Liver (tissue), 9 donors: Measurements from ENCODE around the gene DIP2B. TPM values are rescaled to one million over a fixed set of nuclear protein-coding genes. Genes with fewer than 3 reads are reported as not detected.

Source experiments
- DNase-seq: peaks from one replicate; pipeline ENCODE4 v3.0.0-alpha.2; 2017; ENCODE audit warnings: low spot score
- H3K27ac ChIP-seq, 2 donors: one replicate each; pipeline ENCODE4 v1.7.0; 2013; ENCODE audit warnings: inconsistent platforms in 2 of 2, low read length in 2 of 2, control low read depth in 1 of 2, low read depth in 1 of 2, mild to moderate bottlenecking in 1 of 2
- H3K27me3 ChIP-seq, 4 donors: one replicate each; pipeline versions ENCODE4 v1.6.1 to v1.7.0; 2013; ENCODE audit warnings: low read length in 3 of 4, inconsistent platforms in 1 of 4, mild to moderate bottlenecking in 1 of 4, moderate library complexity in 1 of 4; ENCODE audit not compliant: control insufficient read depth in 4 of 4, insufficient read depth in 4 of 4
- H3K36me3 ChIP-seq, 4 donors: one replicate each; pipeline versions ENCODE4 v1.6.1 to v1.7.0; 2013; ENCODE audit warnings: low read length in 3 of 4, mild to moderate bottlenecking in 3 of 4, low read depth in 1 of 4, moderate library complexity in 1 of 4; ENCODE audit not compliant: control insufficient read depth in 4 of 4, insufficient read depth in 3 of 4
- H3K4me1 ChIP-seq, 4 donors: one replicate each; pipeline versions ENCODE4 v1.6.1 to v1.7.0; 2013; ENCODE audit warnings: low read length in 3 of 4, mild to moderate bottlenecking in 3 of 4, moderate library complexity in 1 of 4; ENCODE audit not compliant: control insufficient read depth in 4 of 4, insufficient read depth in 4 of 4
- H3K4me3 ChIP-seq, 3 donors: one replicate each; pipeline versions ENCODE4 v1.6.1 to v1.7.0; 2013; ENCODE audit warnings: low read length in 3 of 3, control low read depth in 1 of 3, low read depth in 1 of 3, mild to moderate bottlenecking in 1 of 3
- H3K9ac ChIP-seq, 2 donors: one replicate each; pipeline ENCODE4 v1.7.0; 2013; ENCODE audit warnings: low read length in 2 of 2, mild to moderate bottlenecking in 2 of 2, moderate library complexity in 2 of 2, control low read depth in 1 of 2, low read depth in 1 of 2
- H3K9me3 ChIP-seq, 4 donors: one replicate each; pipeline versions ENCODE4 v1.6.1 to v1.7.0; 2013; ENCODE audit warnings: low read length in 3 of 4; ENCODE audit not compliant: control insufficient read depth in 4 of 4
- EGR1 ChIP-seq, 2 donors: IDR thresholded peaks; 2 replicates each; pipeline ENCODE4 v1.6.1; 2016 to 2018; ENCODE audit warnings: antibody characterized with exemption in 2 of 2, low read depth in 2 of 2
- FOXA1 ChIP-seq: IDR thresholded peaks from 2 replicates; pipeline ENCODE4 v1.6.1; 2016; ENCODE audit warnings: antibody characterized with exemption
- FOXA2 ChIP-seq: IDR thresholded peaks from 2 replicates; pipeline ENCODE4 v1.6.1; 2016; ENCODE audit warnings: antibody characterized with exemption
- GABPA ChIP-seq, 2 donors: IDR thresholded peaks in 1 of 2; conservative IDR thresholded peaks in 1 of 2; 2 replicates each; pipeline ENCODE4 v1.6.1; 2016; ENCODE audit warnings: antibody characterized with exemption in 2 of 2, mild to moderate bottlenecking in 1 of 2, moderate library complexity in 1 of 2
- HNF4A ChIP-seq, 2 donors: conservative IDR thresholded peaks; 2 replicates each; pipeline ENCODE4 v1.6.1; 2016; ENCODE audit warnings: antibody characterized with exemption in 2 of 2, mild to moderate bottlenecking in 2 of 2
- HNF4G ChIP-seq: IDR thresholded peaks from 2 replicates; pipeline ENCODE4 v1.6.1; 2016; ENCODE audit warnings: antibody characterized with exemption
- NR2F2 ChIP-seq: IDR thresholded peaks from 2 replicates; pipeline ENCODE4 v1.6.1; 2016; ENCODE audit warnings: antibody characterized with exemption
- RAD21 ChIP-seq, 2 donors: IDR thresholded peaks; 2 replicates each; pipeline ENCODE4 v1.6.1; 2016; ENCODE audit warnings: antibody characterized with exemption in 2 of 2, mild to moderate bottlenecking in 2 of 2
- RXRA ChIP-seq, 2 donors: IDR thresholded peaks; 2 replicates each; pipeline ENCODE4 v1.6.1; 2017 to 2018; ENCODE audit warnings: antibody characterized with exemption in 2 of 2, mild to moderate bottlenecking in 1 of 2
- SP1 ChIP-seq: IDR thresholded peaks from 2 replicates; pipeline ENCODE4 v1.6.1; 2018; ENCODE audit warnings: antibody characterized with exemption, mild to moderate bottlenecking
- TAF1 ChIP-seq: conservative IDR thresholded peaks from 2 replicates; pipeline ENCODE4 v1.6.1; 2016; ENCODE audit warnings: antibody characterized with exemption, mild to moderate bottlenecking
- YY1 ChIP-seq: IDR thresholded peaks from 2 replicates; pipeline ENCODE4 v1.6.1; 2016; ENCODE audit warnings: antibody characterized with exemption, mild to moderate bottlenecking
- WGBS: extraction: QIAGEN DNeasy Blood & Tissue Kit; methylation state at CpG from one replicate; pipeline ENCODE4 v1.1.7; 2013; 5-methylcytosine and 5-hydroxymethylcytosine counted together
- polyA plus RNA-seq, 2 donors: library from polyadenylated mRNA; stranded (reverse) in 1 of 2; unstranded in 1 of 2; fragments of 200-250 nt in 1 of 2; fragments of >200 nt in 1 of 2; fragmentation: Nextera tagmentation in 1 of 2; extraction: Ambion mirVana in 1 of 2; gene quantifications; one replicate each; pipeline versions ENCODE4 v1.2.1 to v1.2.3, GENCODE V29; 2013 to 2015
- total RNA-seq, 2 donors: library from RNA; depleted of rRNA; stranded (reverse); fragments of >200 nt; gene quantifications; one replicate each; pipeline ENCODE4 v1.2.3, GENCODE V29; 2014
- TF ChIP-seq, protein P1 (sequence below): IDR thresholded peaks from 2 replicates; pipeline ENCODE4 v1.6.1; 2016; ENCODE audit warnings: antibody characterized with exemption
- TF ChIP-seq, protein P2 (sequence below): IDR thresholded peaks from 2 replicates; pipeline ENCODE4 v1.6.1; 2016; ENCODE audit warnings: antibody characterized with exemption
- TF ChIP-seq, protein P3 (sequence below): IDR thresholded peaks from 2 replicates; pipeline ENCODE4 v1.6.1; 2016; ENCODE audit warnings: antibody characterized with exemption
- TF ChIP-seq, protein P4 (sequence below): fragments of 150-350 bp; IDR thresholded peaks from 2 replicates; pipeline ENCODE4 v1.5.1; 2017; ENCODE audit warnings: improper control_type of control experiment, low read depth, low read length; ENCODE audit not compliant: missing input control
- TF ChIP-seq, protein P5 (sequence below): IDR thresholded peaks from 2 replicates; pipeline ENCODE4 v1.6.1; 2016; ENCODE audit warnings: antibody characterized with exemption, mild to moderate bottlenecking
- donor health status: healthy.
- donor health status: healthy.
- donor health status: healthy.
- donor health status: healthy.
- donor health status: healthy.

DIP2B gene
- total and polyA plus RNA-seq, 4 donors, result 4.8 to 30.7 (median 13.8) TPM

DNA sequence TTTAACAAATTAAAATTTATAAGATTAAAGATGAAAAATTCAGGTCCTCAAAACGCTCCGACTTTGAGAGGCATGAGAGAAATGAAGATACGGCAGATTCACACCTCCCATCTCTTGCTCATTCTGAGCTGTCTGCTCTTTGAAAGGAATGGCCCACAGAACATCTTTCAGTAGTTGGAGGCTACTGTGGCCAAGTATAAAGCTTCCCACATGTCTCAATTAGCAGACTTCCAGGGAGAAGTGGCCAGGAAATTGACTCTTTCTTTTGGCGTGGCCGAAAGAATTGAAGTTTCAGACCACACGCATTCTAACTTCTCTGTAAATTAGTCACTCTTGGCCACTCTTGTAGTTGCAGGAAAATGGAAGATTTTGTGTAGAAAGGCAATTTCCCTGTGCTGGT is 129.2 kb downstream of the DIP2B start:
- no peak overlapping the region for H3K27ac ChIP-seq
- H3K27me3 ChIP-seq, result no peaks in the 10 kb centered on the region
- TF ChIP-seq YY1 (no peak), SP1 (no peak), RAD21 (IDR thresholded peaks at IDR 0.05) (no peak), GABPA (IDR thresholded peaks at IDR 0.05 in 1 of 2, conservative IDR thresholded peaks at IDR 0.05 in 1 of 2) (no peak), RXRA (IDR thresholded peaks at IDR 0.05) (no peak)
- TF ChIP-seq, protein P1, sequence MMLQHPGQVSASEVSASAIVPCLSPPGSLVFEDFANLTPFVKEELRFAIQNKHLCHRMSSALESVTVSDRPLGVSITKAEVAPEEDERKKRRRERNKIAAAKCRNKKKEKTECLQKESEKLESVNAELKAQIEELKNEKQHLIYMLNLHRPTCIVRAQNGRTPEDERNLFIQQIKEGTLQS, result no peak
- 94% methylated on average over 6 of the region's 6 CpGs for WGBS
- peaks cover 1 to 22% (median 21%) of the 10 kb centered on the region in 4 donors for H3K4me1 ChIP-seq
- peaks cover 0 to 8% (median 6%) of the 10 kb centered on the region in 4 donors for H3K36me3 ChIP-seq
- no peak for DNase-seq
- H3K9me3 ChIP-seq, result no peaks in the 10 kb centered on the region
- no peak overlapping the region for H3K9ac ChIP-seq
- no peak overlapping the region for H3K4me3 ChIP-seq

DNA sequence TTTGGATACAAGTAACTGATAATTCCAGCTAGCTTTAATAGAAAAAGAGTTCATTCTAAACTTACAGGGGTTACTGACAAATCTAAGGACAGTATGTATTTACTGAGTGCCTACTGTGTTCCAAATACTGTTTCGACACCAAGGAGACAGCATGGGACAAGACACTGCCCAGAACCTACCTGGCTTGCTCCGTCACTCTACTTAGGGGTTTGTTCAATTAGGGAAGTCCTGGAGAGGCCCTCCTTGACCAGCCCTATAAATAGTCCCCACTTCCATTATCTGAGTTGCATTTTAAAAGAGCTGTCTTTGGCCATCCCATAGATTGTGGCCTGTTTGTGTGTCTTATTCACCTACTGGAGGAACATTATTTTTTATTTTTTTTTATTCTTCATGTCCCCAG is 129.6 kb downstream of the DIP2B start:
- no peak for DNase-seq
- H3K27ac ChIP-seq, result no peak overlapping the region
- peaks cover 0 to 6% (median 3%) of the 10 kb centered on the region in 4 donors for H3K36me3 ChIP-seq
- TF ChIP-seq GABPA (IDR thresholded peaks at IDR 0.05 in 1 of 2, conservative IDR thresholded peaks at IDR 0.05 in 1 of 2) (no peak), FOXA2 (no peak), NR2F2 (no peak), YY1 (no peak), RXRA (IDR thresholded peaks at IDR 0.05) (no peak), HNF4G (no peak), EGR1 (IDR thresholded peaks at IDR 0.05; ENCODE audit: low read depth in 2 of 2) (no peak), SP1 (no peak), TAF1 (no peak), RAD21 (IDR thresholded peaks at IDR 0.05) (no peak), FOXA1 (no peak), HNF4A (conservative IDR thresholded peaks at IDR 0.05) (no peak)
- TF ChIP-seq, protein P2, sequence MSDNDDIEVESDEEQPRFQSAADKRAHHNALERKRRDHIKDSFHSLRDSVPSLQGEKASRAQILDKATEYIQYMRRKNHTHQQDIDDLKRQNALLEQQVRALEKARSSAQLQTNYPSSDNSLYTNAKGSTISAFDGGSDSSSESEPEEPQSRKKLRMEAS, result no peak
- TF ChIP-seq, protein P1, result no peak
- TF ChIP-seq, protein P3, sequence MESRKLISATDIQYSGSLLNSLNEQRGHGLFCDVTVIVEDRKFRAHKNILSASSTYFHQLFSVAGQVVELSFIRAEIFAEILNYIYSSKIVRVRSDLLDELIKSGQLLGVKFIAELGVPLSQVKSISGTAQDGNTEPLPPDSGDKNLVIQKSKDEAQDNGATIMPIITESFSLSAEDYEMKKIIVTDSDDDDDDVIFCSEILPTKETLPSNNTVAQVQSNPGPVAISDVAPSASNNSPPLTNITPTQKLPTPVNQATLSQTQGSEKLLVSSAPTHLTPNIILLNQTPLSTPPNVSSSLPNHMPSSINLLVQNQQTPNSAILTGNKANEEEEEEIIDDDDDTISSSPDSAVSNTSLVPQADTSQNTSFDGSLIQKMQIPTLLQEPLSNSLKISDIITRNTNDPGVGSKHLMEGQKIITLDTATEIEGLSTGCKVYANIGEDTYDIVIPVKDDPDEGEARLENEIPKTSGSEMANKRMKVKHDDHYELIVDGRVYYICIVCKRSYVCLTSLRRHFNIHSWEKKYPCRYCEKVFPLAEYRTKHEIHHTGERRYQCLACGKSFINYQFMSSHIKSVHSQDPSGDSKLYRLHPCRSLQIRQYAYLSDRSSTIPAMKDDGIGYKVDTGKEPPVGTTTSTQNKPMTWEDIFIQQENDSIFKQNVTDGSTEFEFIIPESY, result no peak
- TF ChIP-seq, protein P4, sequence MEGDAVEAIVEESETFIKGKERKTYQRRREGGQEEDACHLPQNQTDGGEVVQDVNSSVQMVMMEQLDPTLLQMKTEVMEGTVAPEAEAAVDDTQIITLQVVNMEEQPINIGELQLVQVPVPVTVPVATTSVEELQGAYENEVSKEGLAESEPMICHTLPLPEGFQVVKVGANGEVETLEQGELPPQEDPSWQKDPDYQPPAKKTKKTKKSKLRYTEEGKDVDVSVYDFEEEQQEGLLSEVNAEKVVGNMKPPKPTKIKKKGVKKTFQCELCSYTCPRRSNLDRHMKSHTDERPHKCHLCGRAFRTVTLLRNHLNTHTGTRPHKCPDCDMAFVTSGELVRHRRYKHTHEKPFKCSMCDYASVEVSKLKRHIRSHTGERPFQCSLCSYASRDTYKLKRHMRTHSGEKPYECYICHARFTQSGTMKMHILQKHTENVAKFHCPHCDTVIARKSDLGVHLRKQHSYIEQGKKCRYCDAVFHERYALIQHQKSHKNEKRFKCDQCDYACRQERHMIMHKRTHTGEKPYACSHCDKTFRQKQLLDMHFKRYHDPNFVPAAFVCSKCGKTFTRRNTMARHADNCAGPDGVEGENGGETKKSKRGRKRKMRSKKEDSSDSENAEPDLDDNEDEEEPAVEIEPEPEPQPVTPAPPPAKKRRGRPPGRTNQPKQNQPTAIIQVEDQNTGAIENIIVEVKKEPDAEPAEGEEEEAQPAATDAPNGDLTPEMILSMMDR, result no peak
- TF ChIP-seq, protein P5, sequence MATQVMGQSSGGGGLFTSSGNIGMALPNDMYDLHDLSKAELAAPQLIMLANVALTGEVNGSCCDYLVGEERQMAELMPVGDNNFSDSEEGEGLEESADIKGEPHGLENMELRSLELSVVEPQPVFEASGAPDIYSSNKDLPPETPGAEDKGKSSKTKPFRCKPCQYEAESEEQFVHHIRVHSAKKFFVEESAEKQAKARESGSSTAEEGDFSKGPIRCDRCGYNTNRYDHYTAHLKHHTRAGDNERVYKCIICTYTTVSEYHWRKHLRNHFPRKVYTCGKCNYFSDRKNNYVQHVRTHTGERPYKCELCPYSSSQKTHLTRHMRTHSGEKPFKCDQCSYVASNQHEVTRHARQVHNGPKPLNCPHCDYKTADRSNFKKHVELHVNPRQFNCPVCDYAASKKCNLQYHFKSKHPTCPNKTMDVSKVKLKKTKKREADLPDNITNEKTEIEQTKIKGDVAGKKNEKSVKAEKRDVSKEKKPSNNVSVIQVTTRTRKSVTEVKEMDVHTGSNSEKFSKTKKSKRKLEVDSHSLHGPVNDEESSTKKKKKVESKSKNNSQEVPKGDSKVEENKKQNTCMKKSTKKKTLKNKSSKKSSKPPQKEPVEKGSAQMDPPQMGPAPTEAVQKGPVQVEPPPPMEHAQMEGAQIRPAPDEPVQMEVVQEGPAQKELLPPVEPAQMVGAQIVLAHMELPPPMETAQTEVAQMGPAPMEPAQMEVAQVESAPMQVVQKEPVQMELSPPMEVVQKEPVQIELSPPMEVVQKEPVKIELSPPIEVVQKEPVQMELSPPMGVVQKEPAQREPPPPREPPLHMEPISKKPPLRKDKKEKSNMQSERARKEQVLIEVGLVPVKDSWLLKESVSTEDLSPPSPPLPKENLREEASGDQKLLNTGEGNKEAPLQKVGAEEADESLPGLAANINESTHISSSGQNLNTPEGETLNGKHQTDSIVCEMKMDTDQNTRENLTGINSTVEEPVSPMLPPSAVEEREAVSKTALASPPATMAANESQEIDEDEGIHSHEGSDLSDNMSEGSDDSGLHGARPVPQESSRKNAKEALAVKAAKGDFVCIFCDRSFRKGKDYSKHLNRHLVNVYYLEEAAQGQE, result no peak
- no peak overlapping the region for H3K9ac ChIP-seq
- 94% methylated on average over 2 of the region's 2 CpGs for WGBS
- H3K4me3 ChIP-seq, result no peak overlapping the region
- H3K9me3 ChIP-seq, result no peaks in the 10 kb centered on the region
- no peaks in the 10 kb centered on the region for H3K27me3 ChIP-seq
- peaks cover 1 to 22% (median 21%) of the 10 kb centered on the region in 4 donors for H3K4me1 ChIP-seq
